DOHH2 (cell line): ENCODE data around the gene BCAS1.

Source experiments
- EZH2phosphoT487 ChIP-seq: fragments of 200-600 bp; sonication (generic); IDR thresholded peaks from 2 replicates; pipeline ENCODE4 v1.6.1; 2017; ENCODE audit warnings: borderline replicate concordance, mild to moderate bottlenecking, antibody characterized with exemption, low read length, moderate library complexity, mixed read lengths
- TF ChIP-seq, protein P1 (sequence below): fragments of 200-600 bp; sonication (generic); IDR thresholded peaks from one replicate; pipeline ENCODE4 v1.5.1; 2014; ENCODE audit warnings: antibody characterized with exemption, mild to moderate bottlenecking, low read depth, low read length; ENCODE audit not compliant: poor library complexity, severe bottlenecking

DNA sequence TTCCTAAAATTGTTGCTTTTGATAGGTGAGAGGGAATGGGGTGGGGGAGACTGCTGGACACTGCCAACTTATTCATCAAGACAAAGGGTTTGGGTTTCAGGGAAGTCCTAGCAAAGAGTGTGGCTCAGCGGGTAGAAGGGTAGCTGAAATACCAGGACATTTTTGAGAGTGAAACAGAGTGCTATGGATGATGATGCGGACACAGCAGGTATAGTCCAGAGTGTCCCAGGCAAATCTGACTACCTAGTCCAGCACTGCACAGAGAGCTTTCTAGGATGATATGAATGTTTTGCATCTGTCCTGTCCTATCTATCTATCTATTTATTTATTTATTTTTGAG, 154.3 kb downstream of the BCAS1 start:
- TF ChIP-seq EZH2phosphoT487 = no peak
- TF ChIP-seq, protein P1, sequence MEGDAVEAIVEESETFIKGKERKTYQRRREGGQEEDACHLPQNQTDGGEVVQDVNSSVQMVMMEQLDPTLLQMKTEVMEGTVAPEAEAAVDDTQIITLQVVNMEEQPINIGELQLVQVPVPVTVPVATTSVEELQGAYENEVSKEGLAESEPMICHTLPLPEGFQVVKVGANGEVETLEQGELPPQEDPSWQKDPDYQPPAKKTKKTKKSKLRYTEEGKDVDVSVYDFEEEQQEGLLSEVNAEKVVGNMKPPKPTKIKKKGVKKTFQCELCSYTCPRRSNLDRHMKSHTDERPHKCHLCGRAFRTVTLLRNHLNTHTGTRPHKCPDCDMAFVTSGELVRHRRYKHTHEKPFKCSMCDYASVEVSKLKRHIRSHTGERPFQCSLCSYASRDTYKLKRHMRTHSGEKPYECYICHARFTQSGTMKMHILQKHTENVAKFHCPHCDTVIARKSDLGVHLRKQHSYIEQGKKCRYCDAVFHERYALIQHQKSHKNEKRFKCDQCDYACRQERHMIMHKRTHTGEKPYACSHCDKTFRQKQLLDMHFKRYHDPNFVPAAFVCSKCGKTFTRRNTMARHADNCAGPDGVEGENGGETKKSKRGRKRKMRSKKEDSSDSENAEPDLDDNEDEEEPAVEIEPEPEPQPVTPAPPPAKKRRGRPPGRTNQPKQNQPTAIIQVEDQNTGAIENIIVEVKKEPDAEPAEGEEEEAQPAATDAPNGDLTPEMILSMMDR = no peak
